H1 (cell line): ENCODE results near the gene SNORC. TPM values are rescaled to one million over a fixed set of nuclear protein-coding genes. Genes with fewer than 3 reads are reported as not detected.

Experiments
- CTCF ChIA-PET: fragments of 300-600 bp; sonication (Branson Sonifier 250); formaldehyde crosslinking; loops from one replicate; lab custom pipeline; 2021; ENCODE audit not compliant: partially characterized antibody; lab: Charles Lee
- POLR2A ChIA-PET: fragments of 300-600 bp; sonication (Branson Sonifier 250); formaldehyde crosslinking; loops from one replicate; lab custom pipeline; 2021; ENCODE audit warnings: inconsistent platforms; ENCODE audit not compliant: partially characterized antibody; lab: Charles Lee
- DNase-seq, 2 experiments: peaks; one replicate each; pipeline versions ENCODE4 v3.0.0 to v3.0.0-alpha.2; 2010 to 2022; ENCODE audit warnings: low spot score in 2 of 2, low read depth in 1 of 2, mixed read lengths in 1 of 2
- FAIRE-seq: peaks from 2 replicates; lab custom pipeline; 2011; peaks lifted over from hg19 to GRCh38; lab: Jason Lieb, UNC
- H2AFZ ChIP-seq: 2 replicates; pipeline ENCODE4 v1.8.1; 2012; ENCODE audit warnings: low read length, inconsistent platforms
- H2AK5ac ChIP-seq: 2 replicates; pipeline ENCODE4 v1.6.1; 2013; ENCODE audit warnings: low read depth, low read length
- H2BK120ac ChIP-seq: replicated peaks from 2 replicates; pipeline ENCODE3; 2013; ENCODE audit warnings: low read depth, low read length, inconsistent platforms
- H2BK12ac ChIP-seq: 2 replicates; pipeline ENCODE4 v1.6.1; 2013; ENCODE audit warnings: low read depth, low read length
- H2BK15ac ChIP-seq: 2 replicates; pipeline ENCODE4 v1.6.1; 2013; ENCODE audit warnings: low read length
- H2BK20ac ChIP-seq: 2 replicates; pipeline ENCODE4 v1.6.1; 2013; ENCODE audit warnings: low read length
- H2BK5ac ChIP-seq: 2 replicates; pipeline ENCODE4 v1.6.1; 2013; ENCODE audit warnings: low read depth, low read length
- H3K14ac ChIP-seq: 2 replicates; pipeline ENCODE4 v1.6.1; 2013; ENCODE audit warnings: inconsistent platforms; ENCODE audit not compliant: insufficient read length
- H3K18ac ChIP-seq: 2 replicates; pipeline ENCODE4 v1.6.1; 2013; ENCODE audit warnings: low read length; ENCODE audit errors: extremely low read depth
- H3K23ac ChIP-seq: 2 replicates; pipeline ENCODE4 v1.6.1; 2013; ENCODE audit warnings: inconsistent platforms; ENCODE audit not compliant: insufficient read length
- H3K23me2 ChIP-seq: 2 replicates; pipeline ENCODE4 v1.6.1; 2013; ENCODE audit warnings: low read depth, low read length
- H3K27ac ChIP-seq: 2 replicates; pipeline ENCODE4 v1.6.1; 2011; ENCODE audit warnings: low read depth, low read length, inconsistent platforms
- H3K27me3 ChIP-seq, 4 experiments: replicated peaks in 1 of 4; 1 replicate in 1 of 4; 2 replicates in 3 of 4; pipeline versions ENCODE4 v1.6.1 to v1.8.1; 2011 to 2013; ENCODE audit warnings: low read length in 3 of 4, mild to moderate bottlenecking in 3 of 4, inconsistent platforms in 2 of 4, mixed read lengths in 2 of 4, moderate library complexity in 1 of 4; ENCODE audit not compliant: control insufficient read depth in 3 of 4, insufficient read depth in 3 of 4; ENCODE audit errors: extremely low read depth in 1 of 4
- H3K36me3 ChIP-seq, 4 experiments: 2 replicates each; pipeline versions ENCODE4 v1.6.1 to v1.8.1; 2011 to 2013; ENCODE audit warnings: mild to moderate bottlenecking in 4 of 4, low read length in 3 of 4, moderate library complexity in 2 of 4, control low read depth in 1 of 4, inconsistent platforms in 1 of 4; ENCODE audit not compliant: insufficient read depth in 4 of 4, control insufficient read depth in 2 of 4
- H3K4ac ChIP-seq: replicated peaks from 2 replicates; pipeline ENCODE3; 2013; ENCODE audit warnings: low read length, low read depth, mixed read lengths, inconsistent platforms; ENCODE audit not compliant: insufficient read length
- H3K4me1 ChIP-seq, 4 experiments: replicated peaks in 1 of 4; 1 replicate in 1 of 4; 2 replicates in 3 of 4; pipeline versions ENCODE4 v1.6.1 to v1.8.1; 2011 to 2013; ENCODE audit warnings: low read length in 3 of 4, inconsistent platforms in 2 of 4, mixed read lengths in 1 of 4; ENCODE audit not compliant: insufficient read depth in 4 of 4, control insufficient read depth in 3 of 4
- H3K4me2 ChIP-seq, 2 experiments: 2 replicates each; pipeline versions ENCODE4 v1.6.1 to v1.8.1; 2011 to 2013; ENCODE audit warnings: low read depth in 2 of 2, low read length in 2 of 2, control low read depth in 1 of 2, inconsistent platforms in 1 of 2, mild to moderate bottlenecking in 1 of 2; ENCODE audit not compliant: insufficient read depth in 1 of 2
- H3K4me3 ChIP-seq, 4 experiments: fragments of 200-600, 300-600 bp in 1 of 4; sonication (generic), shearing (Covaris generic), sonication (Bioruptor Twin) in 1 of 4; 2 replicates each; pipeline versions ENCODE4 v1.5.1 to v1.8.1; 2011 to 2016; ENCODE audit warnings: low read length in 4 of 4, low read depth in 3 of 4, control low read depth in 2 of 4, inconsistent platforms in 2 of 4, mild to moderate bottlenecking in 2 of 4, mixed read lengths in 1 of 4, moderate library complexity in 1 of 4; ENCODE audit not compliant: insufficient read depth in 2 of 4; ENCODE audit errors: extremely low read depth in 1 of 4
- H3K56ac ChIP-seq: replicated peaks from 2 replicates; pipeline ENCODE3; 2013; ENCODE audit warnings: low read depth, mild to moderate bottlenecking, mixed read lengths, low read length, inconsistent platforms; ENCODE audit not compliant: insufficient read length
- H3K79me1 ChIP-seq: 2 replicates; pipeline ENCODE4 v1.6.1; 2013; ENCODE audit warnings: low read depth, low read length, control low read depth
- H3K79me2 ChIP-seq, 2 experiments: 2 replicates each; pipeline versions ENCODE4 v1.6.1 to v1.8.1; 2012 to 2013; ENCODE audit warnings: low read length in 2 of 2, mild to moderate bottlenecking in 2 of 2, inconsistent platforms in 1 of 2; ENCODE audit not compliant: insufficient read depth in 2 of 2, control insufficient read depth in 1 of 2
- H3K9ac ChIP-seq, 4 experiments: replicated peaks in 1 of 4; 1 replicate in 1 of 4; 2 replicates in 3 of 4; pipeline versions ENCODE4 v1.6.1 to v1.8.1; 2011 to 2013; ENCODE audit warnings: low read depth in 3 of 4, low read length in 3 of 4, control low read depth in 2 of 4, mild to moderate bottlenecking in 2 of 4, moderate library complexity in 2 of 4, inconsistent platforms in 1 of 4; ENCODE audit errors: extremely low read depth in 1 of 4
- H3K9me3 ChIP-seq, 2 experiments: 2 replicates each; pipeline versions ENCODE4 v1.6.1 to v1.8.1; 2012 to 2013; ENCODE audit warnings: mild to moderate bottlenecking in 2 of 2, moderate library complexity in 2 of 2, control low read depth in 1 of 2, inconsistent platforms in 1 of 2, low read depth in 1 of 2, low read length in 1 of 2, mixed read lengths in 1 of 2; ENCODE audit not compliant: insufficient read depth in 2 of 2
- H4K20me1 ChIP-seq, 2 experiments: replicated peaks in 1 of 2; 2 replicates each; pipeline versions ENCODE3 to v1.8.1; 2011 to 2013; ENCODE audit warnings: inconsistent platforms in 2 of 2, low read length in 2 of 2, mild to moderate bottlenecking in 1 of 2; ENCODE audit not compliant: insufficient read depth in 2 of 2, control insufficient read depth in 1 of 2
- H4K5ac ChIP-seq: 2 replicates; pipeline ENCODE4 v1.6.1; 2013; ENCODE audit warnings: low read length, low read depth, mixed read lengths, inconsistent platforms; ENCODE audit not compliant: insufficient read length
- H4K8ac ChIP-seq: 2 replicates; pipeline ENCODE4 v1.8.0; 2013; ENCODE audit warnings: mild to moderate bottlenecking, moderate library complexity, low read length, inconsistent platforms; ENCODE audit not compliant: insufficient read depth; ENCODE audit errors: extremely low read depth
- H4K91ac ChIP-seq: replicated peaks from 2 replicates; pipeline ENCODE3; 2013; ENCODE audit warnings: low read length, mixed read lengths, inconsistent platforms; ENCODE audit not compliant: insufficient read length
- BCL11A ChIP-seq, 2 experiments: IDR thresholded peaks; one replicate each; pipeline ENCODE4 v1.6.1; 2011; ENCODE audit warnings: low read depth in 2 of 2, low read length in 2 of 2, mild to moderate bottlenecking in 2 of 2
- CREB1 ChIP-seq: IDR thresholded peaks from 2 replicates; pipeline ENCODE4 v1.6.1; 2012; ENCODE audit warnings: inconsistent platforms
- CTBP2 ChIP-seq: IDR thresholded peaks from 2 replicates; pipeline ENCODE4 v1.7.0; 2011; ENCODE audit warnings: borderline replicate concordance, mild to moderate bottlenecking, moderate library complexity, mixed read lengths, low read length; ENCODE audit not compliant: insufficient read depth, insufficient read length
- CTCF ChIP-seq, 3 experiments: IDR thresholded peaks; 1 replicate in 2 of 3; 2 replicates in 1 of 3; pipeline versions ENCODE4 v1.5.1 to v1.6.1; 2011; ENCODE audit warnings: low read length in 3 of 3, mild to moderate bottlenecking in 3 of 3, inconsistent platforms in 2 of 3, low read depth in 1 of 3, moderate library complexity in 1 of 3; ENCODE audit not compliant: insufficient read depth in 1 of 3; ENCODE audit errors: control extremely low read depth in 1 of 3
- EZH2 ChIP-seq: fragments of 200-600 bp; sonication (generic); IDR thresholded peaks from 2 replicates; pipeline ENCODE4 v1.7.1; 2012; ENCODE audit warnings: low read depth, mild to moderate bottlenecking, moderate library complexity, low read length, inconsistent platforms; ENCODE audit not compliant: severe bottlenecking
- MAFK ChIP-seq: IDR thresholded peaks from 2 replicates; pipeline ENCODE4 v1.6.1; 2012; ENCODE audit warnings: low read depth, mild to moderate bottlenecking, improper control_type of control experiment, low read length
- NRF1 ChIP-seq: IDR thresholded peaks from 2 replicates; pipeline ENCODE4 v1.6.1; 2011; ENCODE audit warnings: mild to moderate bottlenecking, low read depth, low read length, improper control_type of control experiment
- RAD21 ChIP-seq, 2 experiments: IDR thresholded peaks in 1 of 2; conservative IDR thresholded peaks in 1 of 2; 2 replicates each; pipeline ENCODE4 v1.6.1; 2011; ENCODE audit warnings: low read depth in 2 of 2, low read length in 2 of 2, improper control_type of control experiment in 1 of 2, inconsistent platforms in 1 of 2, mild to moderate bottlenecking in 1 of 2, moderate library complexity in 1 of 2
- SP1 ChIP-seq: IDR thresholded peaks from 2 replicates; pipeline ENCODE4 v1.6.1; 2011; ENCODE audit warnings: low read depth, low read length
- WGBS, 2 experiments: shearing (Covaris generic) in 1 of 2; methylation state at CpG; one replicate each; pipeline versions ENCODE4 v1.1.6 to v1.1.7; 2013 to 2015; ENCODE audit warnings: low lambda C conversion rate in 2 of 2, mixed read lengths in 2 of 2, inconsistent platforms in 1 of 2, low coverage in 1 of 2, missing lambda C conversion rate in 1 of 2; ENCODE audit not compliant: insufficient replicate concordance in 2 of 2, insufficient coverage in 1 of 2, insufficient read length in 1 of 2; ENCODE audit errors: extremely low coverage in 1 of 2, missing lambda C conversion rate in 1 of 2; 5-methylcytosine and 5-hydroxymethylcytosine counted together
- polyA plus RNA-seq, 7 experiments: library from polyadenylated mRNA; depleted of rRNA in 3 of 7; stranded (reverse) in 5 of 7; unstranded in 2 of 7; fragments of >200 nt in 5 of 7; fragments of 200-250 nt in 2 of 7; gene quantifications; 1 replicate in 5 of 7; 2 replicates in 1 of 7; 4 replicates in 1 of 7; pipeline versions ENCODE4 v1.2.1 to v1.2.3, GENCODE V29; 2011 to 2013; ENCODE audit warnings: missing spikeins in 2 of 7, mixed read lengths in 2 of 7
- total RNA-seq: library from RNA; stranded (reverse); fragmentation: NEBNext Ultra II Directional; extraction: Animal tissue kit (Norgen Biotek cat#: 25700); gene quantifications from 2 replicates; pipeline ENCODE4 v1.2.1, GENCODE V29; 2021

SNORC gene
- total and polyA plus RNA-seq, 2 of the 8 experiments (the other 6 are each of a cell fraction or from before 2014, with no cell fraction given): 1.6 to 1.8 TPM

- Histone ChIP-seq H3K4me3 (no peak overlapping the region), H3K9ac (no peak overlapping the region)
Observed at GRCh38 chr2:232889876-232890401, 19.9 kb downstream of the SNORC start.

More at GRCh38 chr2:232889876-232890401, 19.9 kb downstream of the SNORC start:
- no peaks in the 10 kb centered on the region for H3K27me3 ChIP-seq
- H3K79me2 ChIP-seq: no peaks in the 10 kb centered on the region
- TF ChIP-seq CTBP2: no peak
- TF ChIP-seq SP1: no peak
- TF ChIP-seq CREB1: no peak
- TF ChIP-seq EZH2: no peak
- TF ChIP-seq MAFK: no peak
- TF ChIP-seq CTCF (IDR thresholded peaks at IDR 0.05; ENCODE audit: control extremely low read depth in 1 of 3, insufficient read depth in 1 of 3, low read depth in 1 of 3, low read length in 3 of 3): no peak
- no peak for TF ChIP-seq NRF1
- TF ChIP-seq BCL11A (IDR thresholded peaks at IDR 0.05; ENCODE audit: low read depth in 2 of 2, low read length in 2 of 2): no peak
- TF ChIP-seq RAD21 (IDR thresholded peaks at IDR 0.05 in 1 of 2, conservative IDR thresholded peaks at IDR 0.05 in 1 of 2; ENCODE audit: low read depth in 2 of 2, low read length in 2 of 2): no peak
- no peak overlapping the region for H2BK120ac ChIP-seq
- 0 out of 2 replicates have a peak overlapping the region, but pooled peaks have one; percentile 44 for H2BK5ac ChIP-seq
- peaks cover 0 to 8% of the 10 kb centered on the region in 2 experiments for H4K20me1 ChIP-seq
- DNase-seq (peak in 1 of 2 experiments; percentile 41), FAIRE-seq (no peak)
- H3K23ac ChIP-seq: no peak overlapping the region
- ChIA-PET POLR2A (interaction anchor here (1.5 kb wide), 1 partner anchor 9 kb away, joined by 4 read pairs; no protein-coding TSS in a partner anchor), CTCF (interaction anchor here (0.9 to 3.0 kb wide), 5 partner anchors 12 to 139 kb away, joined by 3 to 7 read pairs (median 3); partner anchors contain the start of gene SNORC)
- no peak overlapping the region; the same call in 1 of the 2 replicates for H3K18ac ChIP-seq
- H3K9me3 ChIP-seq: no peaks in the 10 kb centered on the region
- H4K8ac ChIP-seq: 0 out of 2 replicates have a peak overlapping the region, but pooled peaks have one; percentile 37
- no peak overlapping the region for H3K14ac ChIP-seq
- peaks cover 0 to 16% (median 10%) of the 10 kb centered on the region in 4 experiments; a peak in 6 of 7 replicates for H3K4me1 ChIP-seq
- H2BK20ac ChIP-seq: no peak overlapping the region
- H3K79me1 ChIP-seq: no peaks in the 10 kb centered on the region
- H2BK12ac ChIP-seq: no peak overlapping the region
- H2AK5ac ChIP-seq: no peak overlapping the region
- H4K5ac ChIP-seq: no peak overlapping the region
- H3K4ac ChIP-seq: peak overlapping the region; percentile 50
- no peak overlapping the region for H2AFZ ChIP-seq
- no peak overlapping the region for H3K27ac ChIP-seq
- H3K23me2 ChIP-seq: peaks cover 5% of the 10 kb centered on the region
- WGBS, 2 experiments: 86% methylated on average over 5 of the region's 5 CpGs; no CpG with 5 or more reads in 1 of the 2 experiments
- no peaks in the 10 kb centered on the region; a peak in 1 of 8 replicates for H3K36me3 ChIP-seq
- no peak overlapping the region; a peak in 1 of 4 replicates for H3K4me2 ChIP-seq
- no peak overlapping the region for H4K91ac ChIP-seq
- H2BK15ac ChIP-seq: 0 out of 2 replicates have a peak overlapping the region, but pooled peaks have one; percentile 61
- H3K56ac ChIP-seq: no peak overlapping the region
